ENCODE measurements around the gene ZFP91. TPM values are rescaled to one million over a fixed set of nuclear protein-coding genes. Genes with fewer than 3 reads are reported as not detected.

Gene ZFP91
- total RNA-seq, 3 donors from 2014 or later = 70.0 to 93.9 (median 75.3) TPM

DNA sequence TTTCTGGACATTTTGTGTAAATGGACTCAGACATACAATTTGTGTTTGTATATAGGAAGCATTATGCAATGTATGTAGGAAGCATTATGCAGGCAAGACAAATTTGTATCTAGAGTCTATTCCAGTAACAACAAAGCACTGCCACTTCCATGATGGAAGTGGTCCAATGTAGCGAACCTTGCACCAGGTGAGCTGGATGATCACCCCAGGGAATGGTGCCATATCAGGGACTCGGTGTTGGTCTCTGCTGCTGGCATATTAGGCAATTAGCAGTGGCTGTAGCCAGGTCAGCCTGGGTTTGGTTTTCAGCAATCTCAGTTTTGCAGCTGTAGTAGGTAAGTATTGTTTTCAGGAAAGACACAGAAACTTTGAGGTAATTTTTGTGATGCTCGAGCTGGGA is 12.8 kb downstream of the ZFP91 start:
- Histone ChIP-seq H3K4me3 (no peak overlapping the region), H3K4me1 (ENCODE audit: low read depth) (peaks cover 31% of the 10 kb centered on the region), H3K36me3 (ENCODE audit: low read depth) (no peaks in the 10 kb centered on the region), H3K9me3 (no peaks in the 10 kb centered on the region)
- DNase-seq = no peak
- intact Hi-C loops (cut with DNase I, micrococcal nuclease) = no loop called here
- no peak for ATAC-seq
- TF ChIP-seq, protein P1, sequence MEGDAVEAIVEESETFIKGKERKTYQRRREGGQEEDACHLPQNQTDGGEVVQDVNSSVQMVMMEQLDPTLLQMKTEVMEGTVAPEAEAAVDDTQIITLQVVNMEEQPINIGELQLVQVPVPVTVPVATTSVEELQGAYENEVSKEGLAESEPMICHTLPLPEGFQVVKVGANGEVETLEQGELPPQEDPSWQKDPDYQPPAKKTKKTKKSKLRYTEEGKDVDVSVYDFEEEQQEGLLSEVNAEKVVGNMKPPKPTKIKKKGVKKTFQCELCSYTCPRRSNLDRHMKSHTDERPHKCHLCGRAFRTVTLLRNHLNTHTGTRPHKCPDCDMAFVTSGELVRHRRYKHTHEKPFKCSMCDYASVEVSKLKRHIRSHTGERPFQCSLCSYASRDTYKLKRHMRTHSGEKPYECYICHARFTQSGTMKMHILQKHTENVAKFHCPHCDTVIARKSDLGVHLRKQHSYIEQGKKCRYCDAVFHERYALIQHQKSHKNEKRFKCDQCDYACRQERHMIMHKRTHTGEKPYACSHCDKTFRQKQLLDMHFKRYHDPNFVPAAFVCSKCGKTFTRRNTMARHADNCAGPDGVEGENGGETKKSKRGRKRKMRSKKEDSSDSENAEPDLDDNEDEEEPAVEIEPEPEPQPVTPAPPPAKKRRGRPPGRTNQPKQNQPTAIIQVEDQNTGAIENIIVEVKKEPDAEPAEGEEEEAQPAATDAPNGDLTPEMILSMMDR (IDR thresholded peaks at IDR 0.05) = no peak

DNA sequence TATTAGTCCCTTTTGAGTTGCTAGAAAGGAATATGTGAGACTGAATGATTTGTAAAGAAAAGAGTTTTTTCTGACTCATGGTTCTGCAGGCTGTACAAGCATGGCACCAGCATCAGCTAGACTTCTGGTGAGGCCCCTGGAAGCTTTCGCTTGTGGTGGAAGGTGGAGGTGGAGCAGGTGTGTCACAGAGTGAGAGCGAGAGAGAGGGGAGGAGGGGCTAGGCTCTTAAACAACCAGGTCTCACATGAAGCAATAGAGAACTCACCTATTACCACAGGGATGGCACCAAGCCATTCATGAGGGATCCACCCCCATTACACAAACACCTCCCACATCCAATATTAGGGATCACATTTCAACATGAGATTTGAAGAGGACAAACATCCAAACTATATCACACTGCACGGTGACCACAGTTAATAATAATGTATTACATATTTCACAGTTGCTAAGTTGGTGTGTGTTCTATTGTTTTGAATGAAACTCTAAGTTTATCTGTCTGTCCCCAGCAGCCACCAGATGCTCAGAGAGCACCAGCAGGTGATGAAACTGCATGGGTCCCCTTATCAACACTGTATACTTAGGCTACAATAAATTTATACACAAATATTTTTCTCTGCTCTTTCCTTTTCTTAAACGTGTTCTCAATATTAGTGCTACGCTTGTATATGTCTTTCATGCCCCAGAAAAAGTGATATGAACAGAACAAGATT is 14.1 kb downstream of the ZFP91 start:
- ATAC-seq = peak; percentile 85

DNA sequence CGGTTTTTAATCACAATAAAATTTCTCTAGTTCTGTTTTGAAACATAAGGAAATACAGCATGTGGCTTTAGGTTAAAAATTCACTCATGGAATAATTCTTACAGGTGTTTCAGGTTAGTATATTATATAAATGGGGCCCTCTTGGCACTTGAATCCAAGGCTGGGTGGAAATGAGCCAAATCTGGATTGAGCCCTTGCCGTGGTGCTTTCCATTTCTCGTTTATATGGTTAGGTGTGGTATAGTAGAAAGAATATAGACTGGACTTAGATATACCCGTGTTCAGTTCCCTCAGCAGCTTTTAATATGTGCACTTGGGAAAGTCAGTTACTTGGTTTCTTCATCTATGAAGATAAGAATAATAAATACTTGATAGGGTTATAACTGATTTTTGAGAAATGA is 16.0 kb downstream of the ZFP91 start:
- TF ChIP-seq, protein P1 (IDR thresholded peaks at IDR 0.05) = no peak
- Histone ChIP-seq H3K9me3 (no peaks in the 10 kb centered on the region), H3K36me3 (ENCODE audit: low read depth) (no peaks in the 10 kb centered on the region), H3K4me1 (ENCODE audit: low read depth) (peaks cover 46% of the 10 kb centered on the region), H3K4me3 (no peak overlapping the region)
- ATAC-seq (peak; percentile 84), DNase-seq (peak in 1 of 3 donors; percentile 86)
- intact Hi-C loops (cut with DNase I, micrococcal nuclease) = no loop called here

More for the DNA sequence above, 14.1 kb downstream of the ZFP91 start:
- TF ChIP-seq, protein P1 (IDR thresholded peaks at IDR 0.05) = no peak
- DNase-seq = peak in 2 of 3 donors; percentile 60 to 72
- intact Hi-C loops (cut with DNase I, micrococcal nuclease) = no loop called here
- Histone ChIP-seq H3K4me1 (ENCODE audit: low read depth) (peaks cover 41% of the 10 kb centered on the region), H3K36me3 (ENCODE audit: low read depth) (no peaks in the 10 kb centered on the region), H3K9me3 (no peaks in the 10 kb centered on the region), H3K4me3 (no peak overlapping the region)

DNA sequence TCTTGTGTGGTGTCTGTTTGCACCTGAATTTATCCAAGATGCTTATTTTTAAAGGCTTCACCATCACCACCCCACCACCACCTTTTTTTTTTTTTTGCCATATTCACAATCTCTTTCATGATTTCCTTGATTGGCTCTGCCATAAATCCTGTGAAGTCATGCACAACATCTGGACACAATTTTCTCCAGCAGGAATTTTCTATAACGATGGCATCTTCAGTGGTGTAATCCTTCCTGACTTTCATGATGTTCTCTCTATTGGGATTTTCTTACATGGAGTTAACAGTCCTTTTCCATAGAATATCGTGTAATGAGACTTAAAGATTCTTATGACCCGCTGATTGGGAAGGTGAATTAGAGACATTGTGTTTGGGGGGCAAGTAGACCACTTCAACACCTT is 17.8 kb downstream of the ZFP91 start:
- H3K9me3 ChIP-seq = no peaks in the 10 kb centered on the region
- no peaks in the 10 kb centered on the region for H3K36me3 ChIP-seq (ENCODE audit: low read depth)
- ATAC-seq (no peak), DNase-seq (no peak)
- intact Hi-C loops (cut with DNase I, micrococcal nuclease) = no loop called here
- H3K4me1 ChIP-seq (ENCODE audit: low read depth) = peaks cover 39% of the 10 kb centered on the region
- TF ChIP-seq, protein P1 (IDR thresholded peaks at IDR 0.05) = no peak
- H3K4me3 ChIP-seq = no peak overlapping the region

DNA sequence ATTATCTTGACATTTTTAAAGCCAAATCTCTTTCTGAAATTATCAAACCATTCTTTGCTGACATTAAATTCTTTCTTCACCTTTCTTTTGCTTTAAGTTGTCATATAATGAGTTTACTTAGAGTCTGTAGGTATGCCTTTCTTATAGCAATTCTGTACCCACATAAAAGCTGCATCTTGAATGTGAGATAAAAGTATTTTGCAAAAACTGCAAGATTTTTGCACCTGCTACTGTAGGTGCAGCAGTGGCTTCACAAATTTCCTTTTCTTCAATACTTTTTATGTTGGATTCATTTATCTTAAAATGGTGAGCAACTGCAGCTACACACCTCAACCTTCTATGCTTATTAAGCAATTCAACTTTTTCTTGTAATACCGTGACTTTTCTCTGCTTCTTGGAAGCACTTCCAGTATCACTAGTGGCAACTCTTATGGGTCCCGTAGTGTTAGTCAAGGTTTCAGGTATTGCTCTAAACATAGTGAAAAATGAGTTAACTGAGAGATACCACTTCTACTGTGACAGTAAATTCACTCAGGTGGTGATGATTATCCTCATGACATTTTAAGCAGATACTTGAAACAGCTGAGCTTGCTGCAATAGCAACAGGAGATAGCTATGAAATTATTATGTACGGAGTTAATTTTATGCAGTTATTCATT is 18.8 kb downstream of the ZFP91 start:
- intact Hi-C loops (cut with DNase I, micrococcal nuclease) = no loop called here
- no peak for ATAC-seq
- H3K4me1 ChIP-seq (ENCODE audit: low read depth) = peaks cover 29% of the 10 kb centered on the region
- no peak for DNase-seq
- H3K9me3 ChIP-seq = no peaks in the 10 kb centered on the region
- no peaks in the 10 kb centered on the region for H3K36me3 ChIP-seq (ENCODE audit: low read depth)
- TF ChIP-seq, protein P1 (IDR thresholded peaks at IDR 0.05) = no peak
- H3K4me3 ChIP-seq = no peak overlapping the region

All from mucosa of descending colon (tissue), 3 donors.